ENCODE data around the gene SLCO3A1. TPM values are rescaled to one million over a fixed set of nuclear protein-coding genes. Genes with fewer than 3 reads are reported as not detected.

SLCO3A1 gene
- total and polyA plus RNA-seq, 12 donors: 33.9 to 57.2 (median 46.4) TPM

GRCh38 chr15:92075764-92076163 lies 222.3 kb downstream of the SLCO3A1 start:
- TF ChIP-seq, protein P1, sequence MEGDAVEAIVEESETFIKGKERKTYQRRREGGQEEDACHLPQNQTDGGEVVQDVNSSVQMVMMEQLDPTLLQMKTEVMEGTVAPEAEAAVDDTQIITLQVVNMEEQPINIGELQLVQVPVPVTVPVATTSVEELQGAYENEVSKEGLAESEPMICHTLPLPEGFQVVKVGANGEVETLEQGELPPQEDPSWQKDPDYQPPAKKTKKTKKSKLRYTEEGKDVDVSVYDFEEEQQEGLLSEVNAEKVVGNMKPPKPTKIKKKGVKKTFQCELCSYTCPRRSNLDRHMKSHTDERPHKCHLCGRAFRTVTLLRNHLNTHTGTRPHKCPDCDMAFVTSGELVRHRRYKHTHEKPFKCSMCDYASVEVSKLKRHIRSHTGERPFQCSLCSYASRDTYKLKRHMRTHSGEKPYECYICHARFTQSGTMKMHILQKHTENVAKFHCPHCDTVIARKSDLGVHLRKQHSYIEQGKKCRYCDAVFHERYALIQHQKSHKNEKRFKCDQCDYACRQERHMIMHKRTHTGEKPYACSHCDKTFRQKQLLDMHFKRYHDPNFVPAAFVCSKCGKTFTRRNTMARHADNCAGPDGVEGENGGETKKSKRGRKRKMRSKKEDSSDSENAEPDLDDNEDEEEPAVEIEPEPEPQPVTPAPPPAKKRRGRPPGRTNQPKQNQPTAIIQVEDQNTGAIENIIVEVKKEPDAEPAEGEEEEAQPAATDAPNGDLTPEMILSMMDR (IDR thresholded peaks at IDR 0.05): no peak
- no peaks in the 10 kb centered on the region for H3K27me3 ChIP-seq
- no peaks in the 10 kb centered on the region for H3K36me3 ChIP-seq
- H3K4me1 ChIP-seq: peaks cover 9 to 74% (median 64%) of the 10 kb centered on the region in 9 donors
- DNase-seq: no peak
- intact Hi-C loops (cut with DNase I): loop anchor here (2.0 to 10.0 kb wide), 13 partner anchors 101 to 773 kb away; partner anchors contain the start of gene SLCO3A1 (in 2 of the 10)
- no peak for ATAC-seq
- H3K4me3 ChIP-seq: no peak overlapping the region
- H3K9me3 ChIP-seq: no peaks in the 10 kb centered on the region
- H3K27ac ChIP-seq: peak overlapping the region in 1 of 10 donors; percentile 43
- 62 to 74% methylated on average over 7 of the region's 7 CpGs for WGBS, 2 donors

DNA sequence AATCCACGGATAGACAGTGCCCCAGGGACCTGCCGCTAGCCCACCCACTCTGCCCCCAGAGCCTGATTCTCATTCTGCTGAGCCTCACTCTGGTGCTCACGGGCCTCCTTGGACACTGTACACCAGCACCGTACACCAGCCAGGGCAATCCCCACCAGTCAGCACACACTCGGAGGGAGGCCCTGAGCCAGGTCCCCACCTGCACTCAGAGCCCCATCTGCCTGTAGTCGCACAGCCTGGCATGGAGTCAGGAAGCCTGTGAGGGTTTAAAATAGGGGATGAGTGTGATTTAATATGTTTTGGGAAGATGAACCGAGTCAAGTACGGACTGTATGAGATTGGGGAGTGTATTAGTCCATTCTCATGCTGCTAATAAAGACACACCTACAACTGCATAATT lies 223.0 kb downstream of the SLCO3A1 start:
- TF ChIP-seq, protein P1 (IDR thresholded peaks at IDR 0.05): no peak
- Histone ChIP-seq H3K27me3 (no peaks in the 10 kb centered on the region), H3K4me1 (peaks cover 9 to 69% (median 56%) of the 10 kb centered on the region in 9 donors), H3K27ac (no peak overlapping the region), H3K4me3 (no peak overlapping the region), H3K36me3 (no peaks in the 10 kb centered on the region), H3K9me3 (no peaks in the 10 kb centered on the region)
- DNase-seq (no peak), ATAC-seq (peak in 3 of 8 donors; percentile 30 to 37 (median 36))
- 55 to 68% methylated on average over 8 of the region's 8 CpGs for WGBS, 2 donors
- intact Hi-C loops (cut with DNase I): loop anchor here (2.0 to 10.0 kb wide), 13 partner anchors 102 to 774 kb away; partner anchors contain the start of gene SLCO3A1 (in 2 of the 10)

DNA sequence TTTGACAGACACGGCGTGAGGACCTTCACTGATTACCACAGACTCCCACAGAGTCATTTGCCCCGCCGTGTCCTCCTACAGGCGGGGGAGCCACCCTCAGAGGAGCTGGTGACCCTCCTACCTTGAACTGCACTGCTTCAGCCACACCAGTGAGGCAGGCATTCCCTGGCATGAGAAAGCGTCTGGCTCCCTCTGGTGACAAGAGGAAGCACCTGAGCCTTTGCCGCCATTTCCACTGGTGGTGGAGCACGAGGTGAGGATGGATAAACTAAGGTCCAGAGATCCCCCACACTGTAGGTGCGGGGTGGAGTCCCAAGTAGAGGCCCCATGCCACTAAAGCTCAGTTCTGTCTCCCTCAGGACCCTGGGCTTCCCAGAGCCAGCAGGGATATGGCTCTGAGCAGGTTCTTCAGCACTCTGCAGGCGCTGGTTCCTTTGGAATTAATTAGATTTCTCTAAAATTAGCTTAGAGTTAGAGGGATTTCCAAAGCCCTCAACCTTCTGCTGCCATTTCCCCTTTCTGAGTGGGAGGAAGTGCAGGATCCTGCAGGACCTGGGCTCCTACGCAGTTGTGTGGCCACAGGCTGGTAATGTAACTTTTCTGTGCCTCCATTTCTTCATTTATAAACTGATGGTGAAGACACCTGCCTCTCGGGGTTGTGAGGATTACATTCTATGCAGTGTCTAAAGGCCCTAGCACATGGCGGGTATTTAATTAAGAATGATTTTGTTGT lies 224.0 kb downstream of the SLCO3A1 start:
- Histone ChIP-seq H3K4me1 (peaks cover 9 to 70% (median 61%) of the 10 kb centered on the region in 9 donors), H3K4me3 (no peak overlapping the region), H3K27me3 (no peaks in the 10 kb centered on the region), H3K9me3 (no peaks in the 10 kb centered on the region), H3K36me3 (no peaks in the 10 kb centered on the region), H3K27ac (no peak overlapping the region)
- WGBS, 2 donors: 58 to 64% methylated on average over 13 of the region's 13 CpGs
- intact Hi-C loops (cut with DNase I): loop anchor here (1.0 to 10.0 kb wide), 14 partner anchors 103 to 775 kb away; partner anchors contain the start of gene SLCO3A1 (in 3 of the 10)
- TF ChIP-seq, protein P1 (IDR thresholded peaks at IDR 0.05): peak; percentile 59 to 91 (median 78)
- ATAC-seq: peak; percentile 71 to 84 (median 76)
- DNase-seq: peak; percentile 67 to 83

DNA sequence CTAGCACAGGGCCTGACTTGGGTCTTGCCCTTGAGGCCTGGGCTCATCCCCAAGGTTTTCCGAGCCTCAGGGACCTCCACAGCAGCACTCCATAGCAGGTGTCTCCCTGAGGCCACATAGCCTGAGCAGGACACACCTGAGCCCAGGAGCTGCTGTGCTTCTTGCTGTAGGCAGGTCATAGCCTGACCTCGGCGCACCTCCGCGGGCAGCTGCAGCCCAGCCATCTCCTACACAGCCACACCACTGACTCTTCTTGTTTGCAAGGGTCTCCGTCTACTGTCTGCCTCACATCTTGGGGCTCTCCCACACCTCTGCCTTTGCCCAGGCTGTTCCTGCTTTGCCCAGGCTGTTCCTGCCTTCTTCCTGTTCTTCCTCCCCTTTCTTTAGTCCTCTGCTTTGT lies 224.8 kb downstream of the SLCO3A1 start:
- intact Hi-C loops (cut with DNase I): loop anchor here in 8 of 10 donors (2.0 to 10.0 kb wide), 10 partner anchors 103 to 776 kb away; partner anchors contain the start of gene SLCO3A1 (in 1 of the 8)
- WGBS, 2 donors: 95 to 100% methylated on average over 6 of the region's 6 CpGs
- Histone ChIP-seq H3K4me1 (peaks cover 5 to 69% (median 57%) of the 10 kb centered on the region in 9 donors), H3K36me3 (no peaks in the 10 kb centered on the region), H3K9me3 (no peaks in the 10 kb centered on the region), H3K27me3 (no peaks in the 10 kb centered on the region), H3K4me3 (no peak overlapping the region), H3K27ac (no peak overlapping the region)
- TF ChIP-seq, protein P1 (IDR thresholded peaks at IDR 0.05): no peak
- DNase-seq: no peak
- ATAC-seq: no peak

Data from heart right ventricle (tissue), 16 donors.